Stimulated activated CD4-positive, alpha-beta T cell treated with anti-CD3 and anti-CD28 coated beads, Interleukin-12 subunit alpha, Interleukin-12 subunit beta, amount 100 ng/mL, for 48 hours (primary cell): ENCODE results near the gene FGF23.

Experiments used
- DNase-seq, 3 donors: peaks; one replicate each; pipeline ENCODE4 v3.0.0-alpha.2; 2020; ENCODE audit warnings: low read depth in 2 of 3, low spot score in 1 of 3

Gene FGF23

GRCh38 chr12:4320497-4320852 lies 59.0 kb downstream of the FGF23 start:
- no peak for DNase-seq
